Coronary artery (tissue), 2 donors: ENCODE data around the gene KRT2.

Source experiments
- DNase-seq: peaks from one replicate; pipeline ENCODE4 v3.0.0-alpha.2; 2017; ENCODE audit warnings: low spot score
- H3K27ac ChIP-seq, 2 donors: fragments of 200-600 bp; sonication (generic); one replicate each; pipeline ENCODE4 v1.5.1; 2016 to 2019
- H3K4me3 ChIP-seq: fragments of 200-600 bp; sonication (generic); 2 replicates; pipeline ENCODE4 v1.5.1; 2016; ENCODE audit warnings: mild to moderate bottlenecking, moderate library complexity
- CTCF ChIP-seq: fragments of 200-600 bp; sonication (generic); IDR thresholded peaks from one replicate; pipeline ENCODE4 v1.5.1; 2019; ENCODE audit warnings: antibody characterized with exemption

Gene KRT2

GRCh38 chr12:52695039-52695438, 43.0 kb upstream of the KRT2 start:
- no peak for TF ChIP-seq CTCF
- H3K27ac ChIP-seq: no peak overlapping the region
- no peak overlapping the region for H3K4me3 ChIP-seq
- no peak for DNase-seq

GRCh38 chr12:52694151-52694550, 42.1 kb upstream of the KRT2 start:
- Histone ChIP-seq H3K4me3 (no peak overlapping the region), H3K27ac (no peak overlapping the region)
- DNase-seq: no peak
- no peak for TF ChIP-seq CTCF

- Histone ChIP-seq H3K4me3 (no peak overlapping the region), H3K27ac (no peak overlapping the region)
- no peak for TF ChIP-seq CTCF
- no peak for DNase-seq
Observed at GRCh38 chr12:52693261-52693660, 41.2 kb upstream of the KRT2 start.

- Histone ChIP-seq H3K4me3 (no peak overlapping the region), H3K27ac (no peak overlapping the region)
- DNase-seq: no peak
- TF ChIP-seq CTCF: no peak
Observed at GRCh38 chr12:52692254-52692653, 40.2 kb upstream of the KRT2 start.

- no peak for TF ChIP-seq CTCF
- H3K4me3 ChIP-seq: no peak overlapping the region
- no peak overlapping the region for H3K27ac ChIP-seq
- no peak for DNase-seq
Observed at GRCh38 chr12:52691841-52692150, 39.8 kb upstream of the KRT2 start.

GRCh38 chr12:52691076-52691840, 39.2 kb upstream of the KRT2 start:
- no peak for DNase-seq
- H3K27ac ChIP-seq: no peak overlapping the region
- peak overlapping the region; percentile 56 for H3K4me3 ChIP-seq
- TF ChIP-seq CTCF: no peak

GRCh38 chr12:52690351-52691075, 38.5 kb upstream of the KRT2 start:
- DNase-seq: no peak
- Histone ChIP-seq H3K4me3 (peak overlapping the region; percentile 56), H3K27ac (no peak overlapping the region)
- no peak for TF ChIP-seq CTCF
